PFSK-1 (cell line): ENCODE data around the gene KLF13.

Source experiments
- FOXP2 ChIP-seq: optimal IDR thresholded peaks from 2 replicates; pipeline ENCODE3; 2011; ENCODE audit warnings: borderline replicate concordance, control low read depth, inconsistent platforms; ENCODE audit not compliant: insufficient read depth; ENCODE audit errors: extremely low read length, extremely low read depth
- POLR2AphosphoS5 ChIP-seq: IDR thresholded peaks from 2 replicates; pipeline ENCODE4 v1.6.1; 2012; ENCODE audit warnings: low read depth, mild to moderate bottlenecking, control low read depth, low read length, moderate library complexity
- SIN3A ChIP-seq: IDR thresholded peaks from 2 replicates; pipeline ENCODE4 v1.6.1; 2012; ENCODE audit warnings: mild to moderate bottlenecking, low read length, moderate library complexity, borderline replicate concordance; ENCODE audit not compliant: insufficient read depth
- TAF1 ChIP-seq: IDR thresholded peaks from 2 replicates; pipeline ENCODE4 v1.6.1; 2012; ENCODE audit warnings: low read length, control low read depth, borderline replicate concordance; ENCODE audit not compliant: insufficient read depth
- TF ChIP-seq, protein P1 (sequence below), 2 experiments: IDR thresholded peaks; 2 replicates each; pipeline versions ENCODE4 v1.6.1 to v1.8.0; 2011 to 2012; ENCODE audit warnings: low read depth in 2 of 2, low read length in 2 of 2, control low read depth in 1 of 2, inconsistent platforms in 1 of 2, mild to moderate bottlenecking in 1 of 2, moderate library complexity in 1 of 2; ENCODE audit not compliant: insufficient read depth in 1 of 2

The KLF13 gene

GRCh38 chr15:31300208-31300661, 26.4 kb upstream of the KLF13 start:
- TF ChIP-seq TAF1 = no peak
- TF ChIP-seq FOXP2 = no peak
- no peak for TF ChIP-seq SIN3A
- TF ChIP-seq POLR2AphosphoS5 = no peak
- TF ChIP-seq, protein P1, sequence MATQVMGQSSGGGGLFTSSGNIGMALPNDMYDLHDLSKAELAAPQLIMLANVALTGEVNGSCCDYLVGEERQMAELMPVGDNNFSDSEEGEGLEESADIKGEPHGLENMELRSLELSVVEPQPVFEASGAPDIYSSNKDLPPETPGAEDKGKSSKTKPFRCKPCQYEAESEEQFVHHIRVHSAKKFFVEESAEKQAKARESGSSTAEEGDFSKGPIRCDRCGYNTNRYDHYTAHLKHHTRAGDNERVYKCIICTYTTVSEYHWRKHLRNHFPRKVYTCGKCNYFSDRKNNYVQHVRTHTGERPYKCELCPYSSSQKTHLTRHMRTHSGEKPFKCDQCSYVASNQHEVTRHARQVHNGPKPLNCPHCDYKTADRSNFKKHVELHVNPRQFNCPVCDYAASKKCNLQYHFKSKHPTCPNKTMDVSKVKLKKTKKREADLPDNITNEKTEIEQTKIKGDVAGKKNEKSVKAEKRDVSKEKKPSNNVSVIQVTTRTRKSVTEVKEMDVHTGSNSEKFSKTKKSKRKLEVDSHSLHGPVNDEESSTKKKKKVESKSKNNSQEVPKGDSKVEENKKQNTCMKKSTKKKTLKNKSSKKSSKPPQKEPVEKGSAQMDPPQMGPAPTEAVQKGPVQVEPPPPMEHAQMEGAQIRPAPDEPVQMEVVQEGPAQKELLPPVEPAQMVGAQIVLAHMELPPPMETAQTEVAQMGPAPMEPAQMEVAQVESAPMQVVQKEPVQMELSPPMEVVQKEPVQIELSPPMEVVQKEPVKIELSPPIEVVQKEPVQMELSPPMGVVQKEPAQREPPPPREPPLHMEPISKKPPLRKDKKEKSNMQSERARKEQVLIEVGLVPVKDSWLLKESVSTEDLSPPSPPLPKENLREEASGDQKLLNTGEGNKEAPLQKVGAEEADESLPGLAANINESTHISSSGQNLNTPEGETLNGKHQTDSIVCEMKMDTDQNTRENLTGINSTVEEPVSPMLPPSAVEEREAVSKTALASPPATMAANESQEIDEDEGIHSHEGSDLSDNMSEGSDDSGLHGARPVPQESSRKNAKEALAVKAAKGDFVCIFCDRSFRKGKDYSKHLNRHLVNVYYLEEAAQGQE (IDR thresholded peaks at IDR 0.05; ENCODE audit: insufficient read depth in 1 of 2, low read depth in 2 of 2, low read length in 2 of 2) = no peak

DNA sequence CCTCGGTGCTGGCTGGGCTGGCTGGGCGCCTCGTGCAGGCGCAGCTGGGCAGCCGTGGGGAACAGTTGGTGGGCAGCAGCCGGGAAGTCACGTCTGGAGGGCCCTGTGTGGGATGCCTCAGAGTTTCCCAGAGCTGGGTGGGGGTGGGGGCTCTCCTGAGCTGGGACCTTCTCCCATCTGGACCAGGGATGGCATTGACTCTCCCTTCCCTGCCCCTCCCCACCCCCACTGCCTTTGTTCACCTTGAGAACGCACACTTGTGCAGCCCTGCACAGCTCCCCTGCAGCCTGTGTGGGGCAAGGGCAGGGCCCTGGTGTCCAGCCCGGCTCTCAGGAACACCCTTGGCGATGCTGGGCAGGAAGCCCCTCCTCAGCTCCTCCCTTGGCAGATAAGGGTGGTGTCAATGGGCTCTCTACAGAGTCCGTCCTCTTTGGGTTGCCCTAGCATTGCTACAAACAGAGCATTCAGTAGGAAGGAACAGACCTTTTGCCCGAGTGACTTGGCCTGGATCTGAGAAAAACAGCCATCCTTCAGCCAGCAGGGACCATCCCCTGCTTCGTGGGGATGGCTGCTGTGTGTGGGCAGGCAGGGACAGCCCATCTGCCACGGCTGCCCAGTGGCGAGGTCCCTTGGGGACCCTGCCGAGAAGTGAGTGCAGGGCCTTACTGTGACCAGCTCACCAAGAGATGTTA, 25.5 kb upstream of the KLF13 start:
- TF ChIP-seq, protein P1 (IDR thresholded peaks at IDR 0.05; ENCODE audit: insufficient read depth in 1 of 2, low read depth in 2 of 2, low read length in 2 of 2) = no peak
- no peak for TF ChIP-seq POLR2AphosphoS5
- TF ChIP-seq SIN3A = no peak
- no peak for TF ChIP-seq TAF1
- TF ChIP-seq FOXP2 = no peak

GRCh38 chr15:31301673-31301990, 25.0 kb upstream of the KLF13 start:
- TF ChIP-seq TAF1 = no peak
- no peak for TF ChIP-seq FOXP2
- no peak for TF ChIP-seq POLR2AphosphoS5

GRCh38 chr15:31302029-31302657, 24.5 kb upstream of the KLF13 start:
- TF ChIP-seq TAF1 (no peak), SIN3A (no peak), FOXP2 (no peak), POLR2AphosphoS5 (no peak)
- TF ChIP-seq, protein P1 (IDR thresholded peaks at IDR 0.05; ENCODE audit: insufficient read depth in 1 of 2, low read depth in 2 of 2, low read length in 2 of 2) = no peak

- TF ChIP-seq SIN3A = no peak
- TF ChIP-seq, protein P1 (IDR thresholded peaks at IDR 0.05; ENCODE audit: insufficient read depth in 1 of 2, low read depth in 2 of 2, low read length in 2 of 2) = no peak
- TF ChIP-seq TAF1 = no peak
- no peak for TF ChIP-seq POLR2AphosphoS5
- TF ChIP-seq FOXP2 = no peak
Observed at GRCh38 chr15:31302778-31303725, 23.6 kb upstream of the KLF13 start.
